OCI-LY7 (cell line): Measurements from ENCODE around the gene AGFG2. TPM values are rescaled to one million over a fixed set of nuclear protein-coding genes. Genes with fewer than 3 reads are reported as not detected.

Experiments
- BruUV-seq: library from RNA; stranded (reverse); fragments of 400-500 nt; replicated peaks from 2 replicates; lab custom pipeline; 2021; lab: Mats Ljungman, UMichigan
- CTCF ChIA-PET: fragments of 300-600 bp; sonication (Branson Sonifier 250); formaldehyde crosslinking; loops from one replicate; lab custom pipeline; 2022; ENCODE audit warnings: antibody characterized with exemption; ENCODE audit not compliant: unreplicated experiment; lab: Charles Lee
- POLR2A ChIA-PET: fragments of 300-600 bp; sonication (Branson Sonifier 250); formaldehyde crosslinking; loops from one replicate; lab custom pipeline; 2022; ENCODE audit warnings: antibody characterized with exemption; lab: Charles Lee
- DNase-seq: peaks from one replicate; pipeline ENCODE4 v3.0.0-alpha.2; 2015; ENCODE audit warnings: low spot score
- H2AFZ ChIP-seq: fragments of 200-600 bp; sonication (generic), shearing (Covaris generic); 2 replicates; pipeline ENCODE4 v1.6.1; 2014; ENCODE audit warnings: mild to moderate bottlenecking, antibody characterized with exemption, low read length, moderate library complexity
- H3K27ac ChIP-seq: fragments of 200-600 bp; sonication (generic); 2 replicates; pipeline ENCODE4 v1.5.1; 2014; ENCODE audit warnings: mixed run types, low read depth, mild to moderate bottlenecking, moderate library complexity, low read length, inconsistent platforms; ENCODE audit not compliant: poor library complexity, severe bottlenecking
- H3K36me3 ChIP-seq: fragments of 200-600 bp; sonication (generic); 2 replicates; pipeline ENCODE4 v1.6.1; 2014; ENCODE audit warnings: mild to moderate bottlenecking, antibody characterized with exemption, low read length, moderate library complexity, mixed read lengths; ENCODE audit not compliant: insufficient read depth
- H3K4me1 ChIP-seq: fragments of 200-600 bp; sonication (generic); 2 replicates; pipeline ENCODE4 v1.5.1; 2014; ENCODE audit warnings: mild to moderate bottlenecking, low read length; ENCODE audit not compliant: insufficient read depth, poor library complexity, severe bottlenecking
- H3K4me2 ChIP-seq: fragments of 200-600 bp; sonication (generic); 2 replicates; pipeline ENCODE4 v1.6.1; 2014; ENCODE audit warnings: mild to moderate bottlenecking, low read length
- H3K4me3 ChIP-seq: fragments of 200-600 bp; sonication (generic); 2 replicates; pipeline ENCODE4 v1.5.1; 2014; ENCODE audit warnings: mild to moderate bottlenecking, low read depth, low read length; ENCODE audit not compliant: poor library complexity, severe bottlenecking
- H3K79me2 ChIP-seq: fragments of 200-600 bp; sonication (generic); 2 replicates; pipeline ENCODE4 v1.6.1; 2016; ENCODE audit warnings: low read depth, mild to moderate bottlenecking, low read length, moderate library complexity, mixed read lengths; ENCODE audit not compliant: insufficient read depth
- H3K9me2 ChIP-seq: fragments of 200-600 bp; sonication (generic); 2 replicates; pipeline ENCODE4 v1.6.1; 2016; ENCODE audit warnings: mild to moderate bottlenecking, low read length, mixed read lengths; ENCODE audit not compliant: insufficient read depth
- H3K9me3 ChIP-seq: fragments of 200-600 bp; sonication (generic); 2 replicates; pipeline ENCODE4 v1.6.1; 2014; ENCODE audit warnings: mild to moderate bottlenecking, mixed run types, low read length, mixed read lengths
- H4K20me1 ChIP-seq: fragments of 200-600 bp; sonication (generic); 2 replicates; pipeline ENCODE4 v1.6.1; 2014; ENCODE audit warnings: mild to moderate bottlenecking, antibody characterized with exemption, low read length, moderate library complexity, mixed read lengths; ENCODE audit not compliant: insufficient read depth
- CTCF ChIP-seq: fragments of 200-600 bp; sonication (generic); conservative IDR thresholded peaks from 2 replicates; pipeline ENCODE4 v1.5.1; 2014; ENCODE audit warnings: mild to moderate bottlenecking, antibody characterized with exemption, low read length, moderate library complexity, mixed read lengths
- EZH2phosphoT487 ChIP-seq: fragments of 200-600 bp; sonication (generic); IDR thresholded peaks from 2 replicates; pipeline ENCODE4 v1.6.1; 2018; ENCODE audit warnings: low read depth, borderline replicate concordance, mild to moderate bottlenecking, mixed run types, antibody characterized with exemption, low read length, moderate library complexity, mixed read lengths
- intact Hi-C: fragments of 100-400 bp; cut with micrococcal nuclease; formaldehyde crosslinking; loops from one replicate; pipeline ENCODE4 v1.10.0; 2022; ENCODE audit not compliant: unreplicated experiment
- total RNA-seq, 2 experiments: library from RNA; depleted of rRNA in 1 of 2; stranded (reverse); fragments of >200 nt in 1 of 2; shearing (Covaris generic) in 1 of 2; gene quantifications; 2 replicates each; pipeline ENCODE4 v1.2.3, GENCODE V29; 2014 to 2022

AGFG2 gene
- total RNA-seq, 2 experiments from 2014 or later = 11.5 to 15.2 TPM

DNA sequence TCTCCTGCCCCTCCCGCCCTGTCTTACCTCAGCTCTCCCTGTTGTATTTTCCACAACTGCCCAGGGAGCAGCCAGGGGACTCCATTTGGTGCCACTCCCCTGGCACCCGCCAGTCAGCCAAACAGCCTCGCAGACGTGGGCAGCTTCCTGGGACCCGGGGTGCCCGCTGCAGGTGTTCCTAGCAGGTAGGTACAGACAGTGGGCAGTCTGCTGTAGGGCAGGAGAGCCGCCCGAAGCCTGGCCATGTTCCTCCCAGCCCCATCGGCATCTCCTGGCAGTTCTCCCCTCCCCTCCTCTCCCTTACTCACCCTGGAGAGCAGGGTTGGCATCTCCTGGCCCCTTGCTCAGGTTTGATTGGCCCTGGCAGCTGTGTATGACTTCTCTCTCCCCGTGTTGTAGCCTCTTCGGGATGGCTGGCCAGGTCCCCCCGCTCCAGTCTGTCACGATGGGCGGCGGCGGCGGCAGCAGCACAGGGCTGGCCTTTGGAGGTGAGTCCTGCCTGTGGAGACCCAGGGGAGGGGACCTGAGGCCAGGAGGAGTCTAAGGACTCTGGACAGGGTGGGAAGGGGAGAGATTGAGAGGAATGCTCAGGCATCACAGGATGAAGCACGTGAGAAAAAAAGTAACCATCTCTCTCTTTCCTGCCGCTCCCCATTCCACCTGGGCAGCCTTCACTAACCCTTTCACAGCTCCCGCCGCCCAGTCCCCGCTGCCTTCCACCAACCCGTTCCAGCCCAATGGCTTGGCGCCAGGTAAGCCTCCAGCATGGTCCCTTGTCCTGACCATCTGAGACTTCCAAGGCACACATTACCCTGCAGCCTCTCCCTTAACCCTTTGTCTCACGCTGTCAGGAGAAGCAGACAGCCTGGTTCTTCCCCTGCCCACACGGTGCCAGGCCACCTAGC, 23.4 kb downstream of the AGFG2 start:
- DNase-seq = no peak
- Histone ChIP-seq H3K79me2 (no peaks in the 10 kb centered on the region), H3K36me3 (peaks cover 12% of the 10 kb centered on the region; the same call in 1 of the 2 replicates), H3K9me3 (no peaks in the 10 kb centered on the region), H3K4me1 (peaks cover 14% of the 10 kb centered on the region), H3K27ac (no peak overlapping the region), H3K4me2 (no peak overlapping the region), H3K9me2 (no peaks in the 10 kb centered on the region), H4K20me1 (no peaks in the 10 kb centered on the region), H2AFZ (no peak overlapping the region), H3K4me3 (no peak overlapping the region)
- BruUV-seq = no TSS peak
- TF ChIP-seq CTCF (no peak), EZH2phosphoT487 (no peak)
- POLR2A ChIA-PET = no interaction called here
- CTCF ChIA-PET = no interaction called here
- intact Hi-C loops = no loop called here

DNA sequence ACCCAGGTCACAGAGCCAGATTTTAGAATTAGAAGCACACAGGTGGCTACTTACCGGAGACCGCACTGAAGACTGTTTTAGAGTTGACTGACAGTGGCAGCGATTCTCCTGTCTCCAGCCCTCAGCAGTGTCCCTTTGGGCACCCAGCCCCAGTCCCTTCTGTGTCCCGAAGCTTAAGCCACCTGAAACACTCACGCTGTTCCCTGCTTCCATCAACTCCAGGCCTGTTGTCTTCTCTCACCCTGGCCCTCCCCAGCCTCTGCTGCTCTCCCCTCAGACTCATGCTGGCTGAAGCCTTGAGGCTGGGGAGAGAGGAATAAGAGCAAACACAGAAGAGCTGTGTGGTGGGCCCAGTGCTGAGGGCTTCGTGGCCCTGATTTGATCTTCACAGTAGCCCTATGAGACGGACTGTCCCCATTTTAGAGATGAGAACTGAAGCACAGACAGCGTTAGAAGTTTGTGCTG, 24.1 kb downstream of the AGFG2 start:
- Histone ChIP-seq H3K79me2 (no peaks in the 10 kb centered on the region), H4K20me1 (no peaks in the 10 kb centered on the region), H3K4me2 (no peak overlapping the region), H3K4me3 (no peak overlapping the region), H3K27ac (no peak overlapping the region), H3K36me3 (peaks cover 12% of the 10 kb centered on the region; the same call in 1 of the 2 replicates), H2AFZ (no peak overlapping the region), H3K9me3 (no peaks in the 10 kb centered on the region), H3K4me1 (peaks cover 21% of the 10 kb centered on the region), H3K9me2 (no peaks in the 10 kb centered on the region)
- ChIA-PET POLR2A (no interaction called here), CTCF (no interaction called here)
- DNase-seq = no peak
- intact Hi-C loops = no loop called here
- TF ChIP-seq EZH2phosphoT487 (no peak), CTCF (no peak)
- BruUV-seq = no TSS peak
